Stomach (tissue), 4 donors: ENCODE data around the gene STRBP.

ENCODE experiments used
- CTCF ChIP-seq, 7 experiments: fragments of 450-650 bp in 4 of 7; fragments of 200-600 bp in 3 of 7; sonication (generic) in 3 of 7; IDR thresholded peaks; one replicate each; pipeline ENCODE4 v1.5.1; 2016 to 2019; ENCODE audit warnings: antibody characterized with exemption in 7 of 7, control low read depth in 2 of 7, mild to moderate bottlenecking in 1 of 7
- EP300 ChIP-seq: sonication (generic); formaldehyde crosslinking; IDR thresholded peaks from one replicate; pipeline ENCODE4 v1.6.1; 2017; ENCODE audit warnings: antibody characterized with exemption
- POLR2A ChIP-seq, 4 donors: fragments of 450-650 bp; IDR thresholded peaks; one replicate each; pipeline ENCODE4 v1.6.1; 2016; ENCODE audit warnings: antibody characterized with exemption in 4 of 4, control low read depth in 2 of 4, mild to moderate bottlenecking in 1 of 4, moderate library complexity in 1 of 4
- POLR2AphosphoS5 ChIP-seq, 3 donors: sonication (generic); formaldehyde crosslinking; IDR thresholded peaks; one replicate each; pipeline ENCODE4 v1.6.1; 2016; ENCODE audit warnings: antibody characterized with exemption in 3 of 3

GRCh38 chr9:123248630-123249029, 19.8 kb downstream of the STRBP start:
- TF ChIP-seq POLR2A (IDR thresholded peaks at IDR 0.05), result no peak
- no peak for TF ChIP-seq CTCF (IDR thresholded peaks at IDR 0.05)
- no peak for TF ChIP-seq POLR2AphosphoS5 (IDR thresholded peaks at IDR 0.05)
- no peak for TF ChIP-seq EP300
